ENCODE results near the gene POLR1E. TPM values are rescaled to one million over a fixed set of nuclear protein-coding genes. Genes with fewer than 3 reads are reported as not detected.

The POLR1E gene
- total and polyA plus RNA-seq, 10 of the 15 experiments (the other 5 are each of a cell fraction or from before 2014, with no cell fraction given) = 13.7 to 71.3 (median 50.4) TPM

DNA sequence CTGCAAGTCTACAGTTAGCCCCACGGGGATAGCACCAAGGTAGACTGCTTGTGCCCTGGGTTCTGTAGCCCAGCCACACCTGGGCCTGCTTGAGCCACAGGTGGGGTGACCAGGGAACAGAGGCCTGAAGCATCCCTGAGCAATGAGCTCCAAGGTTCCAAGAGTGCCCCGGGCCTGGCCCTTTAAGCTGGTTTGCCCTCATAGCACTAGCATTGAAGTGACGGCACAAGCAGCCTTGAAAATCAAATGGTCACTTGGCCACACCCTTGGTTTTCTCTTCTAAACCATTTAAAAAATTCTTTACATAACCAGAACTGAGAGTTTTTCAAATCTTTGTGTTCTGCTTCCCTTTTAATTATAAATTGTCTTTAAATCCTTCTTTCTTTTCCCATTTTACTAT is 65.7 kb downstream of the POLR1E start:
- H3K27me3 ChIP-seq (replicated peaks in 1 of 2; ENCODE audit: control insufficient read depth in 2 of 2, insufficient read depth in 2 of 2, low read length in 1 of 2) = no peaks in the 10 kb centered on the region
- intact Hi-C loops (cut with micrococcal nuclease; ENCODE audit: unreplicated experiment) (loop anchor here (10.0 kb wide), 1 partner anchor 63 kb away; no protein-coding TSS in a partner anchor), in situ Hi-C loops (cut with MboI) (no loop called here)
- TF ChIP-seq HDAC6 (IDR thresholded peaks at IDR 0.05; ENCODE audit: unreplicated experiment) = no peak
- no peak for TF ChIP-seq SMC3 (IDR thresholded peaks at IDR 0.05; ENCODE audit: borderline replicate concordance, low read length)
- no peak for TF ChIP-seq BHLHE40 (IDR thresholded peaks at IDR 0.05; ENCODE audit: borderline replicate concordance in 1 of 2, low read depth in 2 of 2, low read length in 1 of 2)
- TF ChIP-seq SIN3A (IDR thresholded peaks at IDR 0.05; ENCODE audit: low read depth, low read length) = no peak
- TF ChIP-seq EZH2 (IDR thresholded peaks at IDR 0.05; ENCODE audit: borderline replicate concordance, control insufficient read depth, low read depth, low read length) = no peak
- TF ChIP-seq NR2C1 (IDR thresholded peaks at IDR 0.05) = no peak
- TF ChIP-seq, protein P1, sequence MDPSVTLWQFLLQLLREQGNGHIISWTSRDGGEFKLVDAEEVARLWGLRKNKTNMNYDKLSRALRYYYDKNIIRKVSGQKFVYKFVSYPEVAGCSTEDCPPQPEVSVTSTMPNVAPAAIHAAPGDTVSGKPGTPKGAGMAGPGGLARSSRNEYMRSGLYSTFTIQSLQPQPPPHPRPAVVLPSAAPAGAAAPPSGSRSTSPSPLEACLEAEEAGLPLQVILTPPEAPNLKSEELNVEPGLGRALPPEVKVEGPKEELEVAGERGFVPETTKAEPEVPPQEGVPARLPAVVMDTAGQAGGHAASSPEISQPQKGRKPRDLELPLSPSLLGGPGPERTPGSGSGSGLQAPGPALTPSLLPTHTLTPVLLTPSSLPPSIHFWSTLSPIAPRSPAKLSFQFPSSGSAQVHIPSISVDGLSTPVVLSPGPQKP (IDR thresholded peaks at IDR 0.05; ENCODE audit: low read depth, low read length) = no peak
- no peak for TF ChIP-seq SMARCA5 (IDR thresholded peaks at IDR 0.05)
- no peak for TF ChIP-seq YBX1 (IDR thresholded peaks at IDR 0.05)
- TF ChIP-seq POLR2A (IDR thresholded peaks at IDR 0.05; ENCODE audit: low read depth, low read length) = no peak
- TF ChIP-seq TARDBP (IDR thresholded peaks at IDR 0.05; ENCODE audit: borderline replicate concordance) = no peak
- TF ChIP-seq STAT1 (conservative IDR thresholded peaks at IDR 0.05) = no peak
- no peak for TF ChIP-seq KAT2A (conservative IDR thresholded peaks at IDR 0.05; ENCODE audit: control insufficient read depth, low read depth, low read length)
- no peak for TF ChIP-seq MTA2 (IDR thresholded peaks at IDR 0.05; ENCODE audit: low read depth)
- no peak for TF ChIP-seq RFX5 (IDR thresholded peaks at IDR 0.05; ENCODE audit: low read depth, low read length)
- no peak for TF ChIP-seq RCOR1 (conservative IDR thresholded peaks at IDR 0.05; ENCODE audit: low read depth, low read length)
- TF ChIP-seq, protein P2, sequence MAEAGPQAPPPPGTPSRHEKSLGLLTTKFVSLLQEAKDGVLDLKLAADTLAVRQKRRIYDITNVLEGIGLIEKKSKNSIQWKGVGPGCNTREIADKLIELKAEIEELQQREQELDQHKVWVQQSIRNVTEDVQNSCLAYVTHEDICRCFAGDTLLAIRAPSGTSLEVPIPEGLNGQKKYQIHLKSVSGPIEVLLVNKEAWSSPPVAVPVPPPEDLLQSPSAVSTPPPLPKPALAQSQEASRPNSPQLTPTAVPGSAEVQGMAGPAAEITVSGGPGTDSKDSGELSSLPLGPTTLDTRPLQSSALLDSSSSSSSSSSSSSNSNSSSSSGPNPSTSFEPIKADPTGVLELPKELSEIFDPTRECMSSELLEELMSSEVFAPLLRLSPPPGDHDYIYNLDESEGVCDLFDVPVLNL (IDR thresholded peaks at IDR 0.05; ENCODE audit: low read depth, low read length) = no peak
- no peaks in the 10 kb centered on the region for H4K20me1 ChIP-seq (ENCODE audit: control insufficient read depth, insufficient read depth)
- POLR2A ChIA-PET = no interaction called here
- no peak overlapping the region for H3K4me3 ChIP-seq
- CTCF ChIA-PET = no interaction called here
- no peak for ATAC-seq
- BruUV-seq (replicated peaks) = no TSS peak
- H3K79me2 ChIP-seq (ENCODE audit: control insufficient read depth, insufficient read depth, low read length) = no peaks in the 10 kb centered on the region
- no peak for FAIRE-seq
- RAD21 ChIA-PET (ENCODE audit: unreplicated experiment) = no interaction called here
- H3K4me1 ChIP-seq (ENCODE audit: control insufficient read depth, insufficient read depth, low read length) = no peaks in the 10 kb centered on the region
- no peaks in the 10 kb centered on the region for H3K36me3 ChIP-seq (ENCODE audit: control insufficient read depth in 2 of 2, insufficient read depth in 2 of 2, low read length in 1 of 2)
- H3K9me3 ChIP-seq (replicated peaks; ENCODE audit: control insufficient read depth, insufficient read depth, low read length) = no peaks in the 10 kb centered on the region
- no peak overlapping the region for H3K4me2 ChIP-seq (ENCODE audit: control insufficient read depth, insufficient read depth)
- H3K27ac ChIP-seq (ENCODE audit: control insufficient read depth, insufficient read depth) = no peak overlapping the region
- SMC1A ChIA-PET (ENCODE audit: uncharacterized antibody, unreplicated experiment) = no interaction called here
- no peak overlapping the region for H3K9ac ChIP-seq (ENCODE audit: control insufficient read depth, insufficient read depth, low read length)
- WGBS (ENCODE audit: insufficient coverage, insufficient replicate concordance, low lambda C conversion rate, missing lambda C conversion rate) = 82% methylated on average over 3 of the region's 3 CpGs
- DNase-seq (ENCODE audit: low read depth, low spot score) = no peak
- no peak overlapping the region for H2AFZ ChIP-seq (ENCODE audit: control insufficient read depth, low read depth, low read length)

Data from GM12878 (cell line).